ENCODE data around the gene NAP1L1. TPM values are rescaled to one million over a fixed set of nuclear protein-coding genes. Genes with fewer than 3 reads are reported as not detected.
"Not testable (repeated sequence)": the region's sequence is repeated elsewhere in the genome, so short reads cannot be mapped to it uniquely, and the experiment has no call there.

NAP1L1 gene
- total RNA-seq, 2 experiments from 2014 or later: 348 to 904 TPM

DNA sequence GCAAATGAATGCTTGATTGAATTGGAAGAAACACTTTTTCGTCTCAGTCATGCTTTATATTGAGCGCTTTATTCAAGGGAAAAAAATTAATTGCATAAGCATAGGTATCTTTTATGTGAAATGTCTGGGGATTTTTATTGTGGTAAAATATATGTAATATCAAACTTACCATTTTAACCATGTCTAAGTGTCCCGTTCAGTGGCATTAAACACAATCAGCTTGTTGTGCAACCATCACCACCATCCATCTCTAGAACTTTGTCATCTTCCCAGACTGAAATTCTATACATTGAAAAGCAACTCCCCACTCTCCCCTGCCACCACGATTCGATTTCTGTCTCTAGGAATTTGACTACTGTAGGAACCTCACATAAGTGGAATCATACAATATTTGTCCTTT is 92.7 kb downstream of the NAP1L1 start:
- H3K36me3 ChIP-seq (ENCODE audit: insufficient read depth, low read length): no peaks in the 10 kb centered on the region
- no peak overlapping the region for H3K27ac ChIP-seq (ENCODE audit: low read depth, low read length, poor library complexity, severe bottlenecking)
- intact Hi-C loops (cut with micrococcal nuclease; ENCODE audit: unreplicated experiment): no loop called here
- TF ChIP-seq, protein P1, sequence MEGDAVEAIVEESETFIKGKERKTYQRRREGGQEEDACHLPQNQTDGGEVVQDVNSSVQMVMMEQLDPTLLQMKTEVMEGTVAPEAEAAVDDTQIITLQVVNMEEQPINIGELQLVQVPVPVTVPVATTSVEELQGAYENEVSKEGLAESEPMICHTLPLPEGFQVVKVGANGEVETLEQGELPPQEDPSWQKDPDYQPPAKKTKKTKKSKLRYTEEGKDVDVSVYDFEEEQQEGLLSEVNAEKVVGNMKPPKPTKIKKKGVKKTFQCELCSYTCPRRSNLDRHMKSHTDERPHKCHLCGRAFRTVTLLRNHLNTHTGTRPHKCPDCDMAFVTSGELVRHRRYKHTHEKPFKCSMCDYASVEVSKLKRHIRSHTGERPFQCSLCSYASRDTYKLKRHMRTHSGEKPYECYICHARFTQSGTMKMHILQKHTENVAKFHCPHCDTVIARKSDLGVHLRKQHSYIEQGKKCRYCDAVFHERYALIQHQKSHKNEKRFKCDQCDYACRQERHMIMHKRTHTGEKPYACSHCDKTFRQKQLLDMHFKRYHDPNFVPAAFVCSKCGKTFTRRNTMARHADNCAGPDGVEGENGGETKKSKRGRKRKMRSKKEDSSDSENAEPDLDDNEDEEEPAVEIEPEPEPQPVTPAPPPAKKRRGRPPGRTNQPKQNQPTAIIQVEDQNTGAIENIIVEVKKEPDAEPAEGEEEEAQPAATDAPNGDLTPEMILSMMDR (conservative IDR thresholded peaks at IDR 0.05; ENCODE audit: low read length): no peak
- TF ChIP-seq EZH2phosphoT487 (IDR thresholded peaks at IDR 0.05; ENCODE audit: borderline replicate concordance, low read depth, low read length): no peak
- H2AFZ ChIP-seq (ENCODE audit: low read length): no peak overlapping the region
- CTCF ChIA-PET (ENCODE audit: unreplicated experiment): no interaction called here
- H4K20me1 ChIP-seq (ENCODE audit: insufficient read depth, low read length): no peaks in the 10 kb centered on the region
- no peaks in the 10 kb centered on the region for H3K9me3 ChIP-seq (ENCODE audit: low read length)
- POLR2A ChIA-PET: interaction anchor here (0.6 kb wide), 1 partner anchor 282 kb away, joined by 4 read pairs; no protein-coding TSS in a partner anchor
- no peak overlapping the region for H3K4me2 ChIP-seq (ENCODE audit: low read length)
- H3K79me2 ChIP-seq (ENCODE audit: insufficient read depth, low read depth, low read length): no peaks in the 10 kb centered on the region
- H3K9me2 ChIP-seq (ENCODE audit: insufficient read depth, low read length): no peaks in the 10 kb centered on the region
- no peak for DNase-seq (ENCODE audit: low spot score)
- no peak overlapping the region for H3K4me3 ChIP-seq (ENCODE audit: low read depth, low read length, poor library complexity, severe bottlenecking)
- no peaks in the 10 kb centered on the region for H3K4me1 ChIP-seq (ENCODE audit: insufficient read depth, low read length, poor library complexity, severe bottlenecking)
- no TSS peak for BruUV-seq (replicated peaks)

DNA sequence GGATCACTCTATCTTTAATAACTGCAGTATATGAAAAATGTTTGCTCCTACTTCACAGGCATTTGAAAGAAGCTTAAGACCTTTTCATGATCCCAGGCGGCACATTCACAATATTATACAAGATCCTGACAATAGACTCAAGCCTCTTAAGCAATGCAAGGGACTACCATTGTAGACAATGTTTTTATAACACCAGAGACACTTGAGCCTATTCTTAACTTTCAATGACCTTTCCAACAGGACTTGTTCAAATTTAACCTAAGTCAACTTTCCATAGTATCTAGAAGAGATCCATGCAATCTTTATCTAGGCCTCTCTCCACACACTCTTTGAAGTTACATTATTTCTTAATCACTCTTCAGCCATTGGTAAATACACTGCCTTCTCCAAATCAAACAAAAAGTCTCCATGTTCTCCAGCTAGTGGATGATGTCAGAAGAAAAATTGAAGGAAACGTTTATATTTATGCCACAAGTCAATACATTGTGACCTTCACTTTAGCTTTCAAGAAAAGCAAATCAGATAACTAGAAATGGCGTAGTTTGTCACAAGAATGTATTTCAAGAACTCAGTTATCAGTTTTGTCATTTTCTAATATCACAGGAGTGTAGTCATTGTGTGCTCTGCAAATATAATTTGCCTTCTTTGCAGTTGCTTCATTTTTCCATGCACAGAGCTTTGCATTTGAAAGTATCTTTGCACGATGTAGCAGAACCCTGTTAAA is 94.1 kb downstream of the NAP1L1 start:
- intact Hi-C loops (cut with micrococcal nuclease; ENCODE audit: unreplicated experiment): no loop called here
- no peak overlapping the region for H2AFZ ChIP-seq (ENCODE audit: low read length)
- H3K36me3 ChIP-seq (ENCODE audit: insufficient read depth, low read length): no peaks in the 10 kb centered on the region
- no TSS peak for BruUV-seq (replicated peaks)
- CTCF ChIA-PET (ENCODE audit: unreplicated experiment): no interaction called here
- H3K9me3 ChIP-seq (ENCODE audit: low read length): no peaks in the 10 kb centered on the region
- peaks cover 14% of the 10 kb centered on the region for H3K4me1 ChIP-seq (ENCODE audit: insufficient read depth, low read length, poor library complexity, severe bottlenecking)
- no peaks in the 10 kb centered on the region for H3K9me2 ChIP-seq (ENCODE audit: insufficient read depth, low read length)
- POLR2A ChIA-PET: interaction anchor here (0.6 kb wide), 1 partner anchor 61 kb away, joined by 3 read pairs; no protein-coding TSS in a partner anchor
- no peaks in the 10 kb centered on the region for H4K20me1 ChIP-seq (ENCODE audit: insufficient read depth, low read length)
- H3K79me2 ChIP-seq (ENCODE audit: insufficient read depth, low read depth, low read length): no peaks in the 10 kb centered on the region
- no peak for DNase-seq (ENCODE audit: low spot score)
- no peak overlapping the region for H3K4me3 ChIP-seq (ENCODE audit: low read depth, low read length, poor library complexity, severe bottlenecking)
- TF ChIP-seq EZH2phosphoT487 (IDR thresholded peaks at IDR 0.05; ENCODE audit: borderline replicate concordance, low read depth, low read length): no peak
- TF ChIP-seq, protein P1 (conservative IDR thresholded peaks at IDR 0.05; ENCODE audit: low read length): no peak
- no peak overlapping the region for H3K4me2 ChIP-seq (ENCODE audit: low read length)
- no peak overlapping the region for H3K27ac ChIP-seq (ENCODE audit: low read depth, low read length, poor library complexity, severe bottlenecking)

DNA sequence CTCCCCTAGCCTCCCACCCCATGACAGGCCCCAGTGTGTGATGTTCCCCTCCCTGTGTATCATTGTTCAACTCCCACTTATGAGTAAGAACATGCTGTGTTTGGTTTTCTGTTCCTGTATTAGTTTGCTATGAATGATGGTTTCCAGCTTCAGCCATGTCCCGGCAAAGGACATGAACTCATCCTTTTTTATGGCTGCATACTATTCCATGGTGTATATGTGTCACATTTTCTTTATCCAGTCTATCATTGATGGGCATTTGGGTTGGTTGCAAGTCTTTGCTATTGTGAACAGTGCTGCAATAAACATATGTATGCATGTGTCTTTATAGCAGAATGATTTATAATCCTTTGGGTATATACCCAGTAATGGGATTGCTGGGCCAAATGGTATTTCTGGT is 96.8 kb downstream of the NAP1L1 start:
- H3K27ac ChIP-seq (ENCODE audit: low read depth, low read length, poor library complexity, severe bottlenecking); H3K4me3 ChIP-seq (ENCODE audit: low read depth, low read length, poor library complexity, severe bottlenecking); BruUV-seq (replicated peaks); H3K4me2 ChIP-seq (ENCODE audit: low read length); H4K20me1 ChIP-seq (ENCODE audit: insufficient read depth, low read length); H3K79me2 ChIP-seq (ENCODE audit: insufficient read depth, low read depth, low read length); H2AFZ ChIP-seq (ENCODE audit: low read length); H3K36me3 ChIP-seq (ENCODE audit: insufficient read depth, low read length); DNase-seq (ENCODE audit: low spot score); intact Hi-C loops (cut with micrococcal nuclease; ENCODE audit: unreplicated experiment); H3K9me3 ChIP-seq (ENCODE audit: low read length); CTCF ChIA-PET (ENCODE audit: unreplicated experiment); H3K9me2 ChIP-seq (ENCODE audit: insufficient read depth, low read length): not testable (repeated sequence)
- peaks cover 14% of the 10 kb centered on the region for H3K4me1 ChIP-seq (ENCODE audit: insufficient read depth, low read length, poor library complexity, severe bottlenecking)
- POLR2A ChIA-PET: interaction anchor here (0.9 to 1.4 kb wide), 3 partner anchors 8 to 19 kb away, joined by 3 to 4 read pairs (median 3); no protein-coding TSS in a partner anchor

Other genes starting within 250 kb of the NAP1L1 start
- gene PHLDA1, start 52.9 kb downstream of the NAP1L1 start, total RNA-seq (2014; rRNA removed; shearing (Covaris generic)): 0.44 and 0.54 TPM in 2 replicates
- gene PHLDA1, start 52.9 kb downstream of the NAP1L1 start, total RNA-seq (2022): 2.1 and 2.3 TPM in 2 replicates

All from OCI-LY7 (cell line).